Upper lobe of right lung (tissue), 1 donor: Measurements from ENCODE around the gene SPEM2. TPM values are rescaled to one million over a fixed set of nuclear protein-coding genes. Genes with fewer than 3 reads are reported as not detected.
A peak's percentile ranks its signal among the peaks of the same experiment; 100 is the strongest.

Experiments
- ATAC-seq: fragments of 200-7000 bp; cut with Tn5 transposase; one replicate; pipeline ENCODE4 v1.9.1; 2020; ENCODE audit warnings: mild to moderate bottlenecking, moderate library complexity
- DNase-seq: peaks from one replicate; pipeline ENCODE4 v3.0.0-alpha.2; 2020
- H3K27ac ChIP-seq: fragments of 200-600 bp; one replicate; pipeline ENCODE4 v1.8.0; 2022
- H3K27me3 ChIP-seq: fragments of 200-600 bp; one replicate; pipeline ENCODE4 v1.8.0; 2022; ENCODE audit warnings: mild to moderate bottlenecking
- H3K36me3 ChIP-seq: fragments of 200-600 bp; one replicate; pipeline ENCODE4 v1.8.0; 2022
- H3K4me1 ChIP-seq: fragments of 200-600 bp; one replicate; pipeline ENCODE4 v1.8.0; 2022
- H3K4me3 ChIP-seq: fragments of 200-600 bp; one replicate; pipeline ENCODE4 v1.8.0; 2022; ENCODE audit warnings: mild to moderate bottlenecking
- H3K9me3 ChIP-seq: fragments of 200-600 bp; one replicate; pipeline ENCODE4 v1.8.0; 2022
- CTCF ChIP-seq: fragments of 200-600 bp; IDR thresholded peaks from one replicate; pipeline ENCODE4 v1.8.0; 2022; ENCODE audit warnings: antibody characterized with exemption
- intact Hi-C: fragments of 100-400 bp; cut with DNase I; formaldehyde crosslinking; loops from one replicate; pipeline ENCODE4 v1.11.0; 2022
- total RNA-seq: library from RNA; stranded (reverse); fragmentation: NEBNext Ultra II Directional; extraction: Animal tissue kit (Norgen Biotek cat#: 25700); gene quantifications from one replicate; pipeline ENCODE4 v1.2.1, GENCODE V29; 2021
- donor health status: DM: no; HTN: yes; CAD: no; lungs with severe emphysema.

Gene SPEM2
- total RNA-seq, 1 donor from 2014 or later: not detected

- H3K27ac ChIP-seq: no peak overlapping the region
- no peaks in the 10 kb centered on the region for H3K9me3 ChIP-seq
- no peaks in the 10 kb centered on the region for H3K27me3 ChIP-seq
- no peak for TF ChIP-seq CTCF
- intact Hi-C loops: no loop called here
- DNase-seq (no peak), ATAC-seq (no peak)
- peaks cover 17% of the 10 kb centered on the region for H3K36me3 ChIP-seq
- H3K4me1 ChIP-seq: peaks cover 7% of the 10 kb centered on the region
- no peak overlapping the region for H3K4me3 ChIP-seq
Observed at GRCh38 chr17:7391307-7391706, 34.1 kb upstream of the SPEM2 start.

- TF ChIP-seq CTCF: no peak
- Histone ChIP-seq H3K27me3 (no peaks in the 10 kb centered on the region), H3K9me3 (no peaks in the 10 kb centered on the region), H3K4me1 (peaks cover 7% of the 10 kb centered on the region), H3K27ac (peak overlapping the region; percentile 92), H3K4me3 (peak overlapping the region; percentile 76), H3K36me3 (peaks cover 17% of the 10 kb centered on the region)
- intact Hi-C loops: no loop called here
- no peak for ATAC-seq
- no peak for DNase-seq
Observed at GRCh38 chr17:7392696-7393612, 32.5 kb upstream of the SPEM2 start.

GRCh38 chr17:7393613-7394451, 31.6 kb upstream of the SPEM2 start:
- intact Hi-C loops: no loop called here
- no peaks in the 10 kb centered on the region for H3K27me3 ChIP-seq
- H3K4me3 ChIP-seq: peak overlapping the region; percentile 76
- no peak for TF ChIP-seq CTCF
- H3K36me3 ChIP-seq: peaks cover 11% of the 10 kb centered on the region
- no peaks in the 10 kb centered on the region for H3K9me3 ChIP-seq
- ATAC-seq (peak; percentile 14), DNase-seq (no peak)
- H3K27ac ChIP-seq: peak overlapping the region; percentile 92
- H3K4me1 ChIP-seq: peaks cover 7% of the 10 kb centered on the region

- TF ChIP-seq CTCF: peak; percentile 44
- intact Hi-C loops: no loop called here
- peak within 1 kb of the TSS; percentile 92 for H3K27ac ChIP-seq
- peak; percentile 94 for ATAC-seq
- peaks cover 7% of the 10 kb centered on the region for H3K4me1 ChIP-seq
- H3K27me3 ChIP-seq: no peaks in the 10 kb centered on the region
- peaks cover 3% of the 10 kb centered on the region for H3K36me3 ChIP-seq
- peak within 1 kb of the TSS; percentile 76 for H3K4me3 ChIP-seq
- H3K9me3 ChIP-seq: no peaks in the 10 kb centered on the region
- peak; percentile 95 for DNase-seq
Observed at GRCh38 chr17:7394452-7395191, 30.8 kb upstream of the SPEM2 start, which contains the start of gene PLSCR3. Gene PLSCR3 (minus strand): TSS chr17:7394525. CDS start chr17:7394110, 415 bp downstream.

GRCh38 chr17:7396147-7396546, 29.3 kb upstream of the SPEM2 start:
- Histone ChIP-seq H3K9me3 (no peaks in the 10 kb centered on the region), H3K4me3 (no peak overlapping the region), H3K27me3 (no peaks in the 10 kb centered on the region), H3K27ac (no peak overlapping the region), H3K36me3 (no peaks in the 10 kb centered on the region), H3K4me1 (peaks cover 7% of the 10 kb centered on the region)
- DNase-seq: no peak
- TF ChIP-seq CTCF: no peak
- intact Hi-C loops: no loop called here
- no peak for ATAC-seq
